Measurements from ENCODE around the gene AJAP1.

- no peak for TF ChIP-seq POLR2A (IDR thresholded peaks at IDR 0.05; ENCODE audit: low read length)
- TF ChIP-seq GATA1 (IDR thresholded peaks at IDR 0.05; ENCODE audit: low read depth, low read length): no peak
These were observed 45.2 kb downstream of the AJAP1 start for GRCh38 chr1:4699376-4700301.
